ENCODE measurements around the gene CAPN8. TPM values are rescaled to one million over a fixed set of nuclear protein-coding genes. Genes with fewer than 3 reads are reported as not detected.

The CAPN8 gene
- total RNA-seq, 2 donors from 2014 or later: 0.44 TPM; not detected in 1

- WGBS, 2 experiments (ENCODE audit: insufficient coverage in 1 of 2, insufficient read length in 1 of 2): 84 to 100% methylated on average over 1 to 2 of the region's 2 CpGs
- DNase-seq: no peak
- H3K27me3 ChIP-seq (ENCODE audit: control insufficient read depth, insufficient read depth, low read length, poor library complexity, severe bottlenecking): no peaks in the 10 kb centered on the region
Observed at GRCh38 chr1:223514644-223515043, 150.9 kb downstream of the CAPN8 start.

GRCh38 chr1:223513309-223513708, 152.2 kb downstream of the CAPN8 start:
- Histone ChIP-seq H3K4me3 (ENCODE audit: low read length) (no peak overlapping the region), H3K27ac (ENCODE audit: low read depth, low read length) (no peak overlapping the region)

More at GRCh38 chr1:223514644-223515043, 150.9 kb downstream of the CAPN8 start:
- Mint-ChIP-seq H3K4me3 (no peak overlapping the region), H3K4me1 (peaks cover 14% of the 10 kb centered on the region), H3K9me3 (peaks cover 24% of the 10 kb centered on the region), H3K36me3 (ENCODE audit: low read depth) (no peaks in the 10 kb centered on the region), H3K27ac (no peak overlapping the region), H3K27me3 (ENCODE audit: insufficient read depth) (peaks cover 1% of the 10 kb centered on the region)
- Histone ChIP-seq H3K9me3 (ENCODE audit: control insufficient read depth, low read length) (no peaks in the 10 kb centered on the region), H3K36me3 (ENCODE audit: control insufficient read depth, insufficient read depth, low read length) (no peaks in the 10 kb centered on the region), H3K4me1 (ENCODE audit: control insufficient read depth, insufficient read depth, low read length) (no peaks in the 10 kb centered on the region), H3K9ac (ENCODE audit: extremely low read depth, low read length, poor library complexity, severe bottlenecking) (no peak overlapping the region), H3K27ac (ENCODE audit: low read depth, low read length) (no peak overlapping the region), H3K4me3 (ENCODE audit: low read length) (no peak overlapping the region)
- no peak for TF ChIP-seq CTCF (conservative IDR thresholded peaks at IDR 0.05)

GRCh38 chr1:223512057-223512456, 153.4 kb downstream of the CAPN8 start:
- peaks cover 23% of the 10 kb centered on the region for H3K4me1 Mint-ChIP-seq
- Histone ChIP-seq H3K9me3 (ENCODE audit: control insufficient read depth, low read length) (no peaks in the 10 kb centered on the region), H3K27ac (ENCODE audit: low read depth, low read length) (no peak overlapping the region), H3K9ac (ENCODE audit: extremely low read depth, low read length, poor library complexity, severe bottlenecking) (no peak overlapping the region), H3K27me3 (ENCODE audit: control insufficient read depth, insufficient read depth, low read length, poor library complexity, severe bottlenecking) (no peaks in the 10 kb centered on the region), H3K36me3 (ENCODE audit: control insufficient read depth, insufficient read depth, low read length) (no peaks in the 10 kb centered on the region), H3K4me3 (ENCODE audit: low read length) (no peak overlapping the region), H3K4me1 (ENCODE audit: control insufficient read depth, insufficient read depth, low read length) (no peaks in the 10 kb centered on the region)
- no peak overlapping the region for H3K27ac Mint-ChIP-seq
- DNase-seq: no peak
- no peak for TF ChIP-seq CTCF (conservative IDR thresholded peaks at IDR 0.05)
- no peaks in the 10 kb centered on the region for H3K36me3 Mint-ChIP-seq (ENCODE audit: low read depth)
- H3K9me3 Mint-ChIP-seq: peaks cover 17% of the 10 kb centered on the region
- WGBS, 2 experiments (ENCODE audit: insufficient coverage in 1 of 2, insufficient read length in 1 of 2): 81 to 82% methylated on average over 2 to 6 of the region's 6 CpGs
- no peak overlapping the region for H3K4me3 Mint-ChIP-seq
- H3K27me3 Mint-ChIP-seq (ENCODE audit: insufficient read depth): peaks cover 3% of the 10 kb centered on the region

More at GRCh38 chr1:223513309-223513708, 152.2 kb downstream of the CAPN8 start:
- H3K27me3 ChIP-seq (ENCODE audit: control insufficient read depth, insufficient read depth, low read length, poor library complexity, severe bottlenecking): no peaks in the 10 kb centered on the region
- WGBS, 2 experiments (ENCODE audit: insufficient coverage in 1 of 2, insufficient read length in 1 of 2): 54 to 82% methylated on average over 2 to 4 of the region's 4 CpGs
- H3K9me3 Mint-ChIP-seq: peaks cover 17% of the 10 kb centered on the region
- peaks cover 23% of the 10 kb centered on the region for H3K4me1 Mint-ChIP-seq
- no peak overlapping the region for H3K9ac ChIP-seq (ENCODE audit: extremely low read depth, low read length, poor library complexity, severe bottlenecking)
- H3K9me3 ChIP-seq (ENCODE audit: control insufficient read depth, low read length): no peaks in the 10 kb centered on the region
- H3K4me3 Mint-ChIP-seq: no peak overlapping the region
- no peak for DNase-seq
- no peaks in the 10 kb centered on the region for H3K36me3 ChIP-seq (ENCODE audit: control insufficient read depth, insufficient read depth, low read length)
- no peaks in the 10 kb centered on the region for H3K36me3 Mint-ChIP-seq (ENCODE audit: low read depth)
- no peaks in the 10 kb centered on the region for H3K4me1 ChIP-seq (ENCODE audit: control insufficient read depth, insufficient read depth, low read length)
- H3K27me3 Mint-ChIP-seq (ENCODE audit: insufficient read depth): peaks cover 3% of the 10 kb centered on the region
- no peak overlapping the region for H3K27ac Mint-ChIP-seq
- TF ChIP-seq CTCF (conservative IDR thresholded peaks at IDR 0.05): no peak

Data from endodermal cell (in vitro differentiated cells).